Measurements from ENCODE around the gene CDH11.

CDH11 gene

GRCh38 chr16:65116818-65117430, 4.9 kb downstream of the CDH11 start:
- DNase-seq, result no peak

GRCh38 chr16:65116216-65116615, 5.6 kb downstream of the CDH11 start:
- DNase-seq, result peak in 3 of 14 donors; percentile 13 to 22 (median 16)

GRCh38 chr16:65114527-65114926, 7.3 kb downstream of the CDH11 start:
- peak in 5 of 14 donors; percentile 2 to 96 (median 17) for DNase-seq

- no peak for DNase-seq
Observed at GRCh38 chr16:65113441-65113840, 8.4 kb downstream of the CDH11 start.

- no peak for DNase-seq
Observed at GRCh38 chr16:65111306-65111705, 10.6 kb downstream of the CDH11 start.

GRCh38 chr16:65106757-65107156, 15.1 kb downstream of the CDH11 start:
- DNase-seq, result no peak

- no peak for DNase-seq
Observed at GRCh38 chr16:65105171-65105570, 16.7 kb downstream of the CDH11 start.

- DNase-seq, result no peak
Observed at GRCh38 chr16:65104471-65104870, 17.4 kb downstream of the CDH11 start.

GRCh38 chr16:65102326-65102725, 19.5 kb downstream of the CDH11 start:
- no peak for DNase-seq

- no peak for DNase-seq
Observed at GRCh38 chr16:65101009-65101408, 20.9 kb downstream of the CDH11 start.

GRCh38 chr16:65099607-65100006, 22.3 kb downstream of the CDH11 start:
- no peak for DNase-seq

- DNase-seq, result no peak
Observed at GRCh38 chr16:65098916-65099315, 22.9 kb downstream of the CDH11 start.

- peak in 1 of 14 donors; percentile 48 for DNase-seq
Observed at GRCh38 chr16:65097296-65097695, 24.6 kb downstream of the CDH11 start.

GRCh38 chr16:65095906-65096305, 26.0 kb downstream of the CDH11 start:
- DNase-seq, result no peak

GRCh38 chr16:65095090-65095728, 26.7 kb downstream of the CDH11 start:
- DNase-seq, result no peak

- no peak for DNase-seq
Observed at GRCh38 chr16:65094009-65094408, 27.9 kb downstream of the CDH11 start.

- DNase-seq, result no peak
Observed at GRCh38 chr16:65083164-65083857, 38.6 kb downstream of the CDH11 start.

- no peak for DNase-seq
Observed at GRCh38 chr16:65079549-65079948, 42.3 kb downstream of the CDH11 start.

GRCh38 chr16:65077181-65077580, 44.7 kb downstream of the CDH11 start:
- DNase-seq, result no peak

GRCh38 chr16:65075877-65076276, 46.0 kb downstream of the CDH11 start:
- no peak for DNase-seq

GRCh38 chr16:65071433-65072311, 50.2 kb downstream of the CDH11 start:
- peak in 12 of 14 donors; percentile 61 to 94 (median 82) for DNase-seq

GRCh38 chr16:65070831-65071432, 50.9 kb downstream of the CDH11 start:
- peak in 12 of 14 donors; percentile 43 to 84 (median 76) for DNase-seq

Data from C1 segment of cervical spinal cord (tissue), 14 donors.